ENCODE data around the gene BCL2L12. TPM values are rescaled to one million over a fixed set of nuclear protein-coding genes. Genes with fewer than 3 reads are reported as not detected.

BCL2L12 gene
- polyA plus RNA-seq, 1 of the 3 experiments (the other 2 are of a cell fraction): 27.9 TPM

DNA sequence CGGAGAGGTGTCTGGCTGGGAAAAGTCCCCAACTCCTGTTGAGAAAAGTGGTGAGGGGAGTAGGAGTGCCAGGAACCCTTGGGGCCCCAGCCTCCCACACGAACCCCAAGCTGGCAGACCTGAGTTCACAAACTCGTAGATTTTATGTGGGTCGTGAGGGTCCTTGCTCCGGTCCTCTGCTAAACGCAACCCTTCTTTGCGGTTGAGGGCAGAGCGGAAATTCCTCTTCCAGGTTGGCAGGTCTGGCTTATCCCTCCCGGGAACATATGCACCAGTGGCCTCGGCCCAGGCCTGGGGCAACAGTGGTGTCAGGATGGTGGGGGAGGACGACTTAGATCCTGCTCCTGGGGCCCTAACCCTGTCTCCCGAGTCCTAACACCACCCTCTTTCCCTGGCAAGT, 2.5 kb upstream of the BCL2L12 start:
- CTCF ChIA-PET: interaction anchor here (9.4 kb wide), 1 partner anchor 13 kb away, joined by 78 read pairs; the partner anchor contains the start of gene PRMT1
- peaks cover 25% of the 10 kb centered on the region for H3F3A ChIP-seq (replicated peaks; ENCODE audit: insufficient read depth)
- H2AFZ ChIP-seq (ENCODE audit: low read depth): no peak overlapping the region
- H3K27ac ChIP-seq (ENCODE audit: low read depth in 2 of 2, low read length in 1 of 2): no peak overlapping the region; a peak in 1 of 4 replicates
- no peak overlapping the region for H3K4me3 ChIP-seq (ENCODE audit: low read depth in 2 of 2, low read length in 1 of 2)
- POLR2A ChIA-PET: interaction anchor here (2.2 kb wide), 1 partner anchor 17 kb away, joined by 7 read pairs; no protein-coding TSS in a partner anchor
- H3K27me3 ChIP-seq (ENCODE audit: insufficient read depth): no peaks in the 10 kb centered on the region
- no peaks in the 10 kb centered on the region for H3K9me3 ChIP-seq
- H3K4me1 ChIP-seq (ENCODE audit: control insufficient read depth in 1 of 2, insufficient read depth in 2 of 2, low read depth in 1 of 2, low read length in 1 of 2): peaks cover 9 to 15% of the 10 kb centered on the region in 2 experiments; a peak in 3 of 4 replicates
- TF ChIP-seq, protein P1, sequence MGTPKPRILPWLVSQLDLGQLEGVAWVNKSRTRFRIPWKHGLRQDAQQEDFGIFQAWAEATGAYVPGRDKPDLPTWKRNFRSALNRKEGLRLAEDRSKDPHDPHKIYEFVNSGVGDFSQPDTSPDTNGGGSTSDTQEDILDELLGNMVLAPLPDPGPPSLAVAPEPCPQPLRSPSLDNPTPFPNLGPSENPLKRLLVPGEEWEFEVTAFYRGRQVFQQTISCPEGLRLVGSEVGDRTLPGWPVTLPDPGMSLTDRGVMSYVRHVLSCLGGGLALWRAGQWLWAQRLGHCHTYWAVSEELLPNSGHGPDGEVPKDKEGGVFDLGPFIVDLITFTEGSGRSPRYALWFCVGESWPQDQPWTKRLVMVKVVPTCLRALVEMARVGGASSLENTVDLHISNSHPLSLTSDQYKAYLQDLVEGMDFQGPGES (IDR thresholded peaks at IDR 0.05; ENCODE audit: low read depth, low read length): no peak
- TF ChIP-seq ELF1 (IDR thresholded peaks at IDR 0.05): no peak
- no peak for TF ChIP-seq FOXM1 (IDR thresholded peaks at IDR 0.05; ENCODE audit: low read depth)
- TF ChIP-seq GABPA (IDR thresholded peaks at IDR 0.05; ENCODE audit: low read depth): no peak
- TF ChIP-seq GATA2 (CRISPR knock-in tag; IDR thresholded peaks at IDR 0.05): no peak
- no peak for TF ChIP-seq MEF2A (IDR thresholded peaks at IDR 0.05; ENCODE audit: borderline replicate concordance, low read depth)
- no peak for TF ChIP-seq SIN3A (IDR thresholded peaks at IDR 0.05; ENCODE audit: borderline replicate concordance, low read depth, low read length)
- TF ChIP-seq EZH2phosphoT487 (IDR thresholded peaks at IDR 0.05; ENCODE audit: borderline replicate concordance, low read depth): no peak
- TF ChIP-seq TEAD4 (IDR thresholded peaks at IDR 0.05; ENCODE audit: borderline replicate concordance, insufficient read depth): no peak
- TF ChIP-seq JUND (IDR thresholded peaks at IDR 0.05): no peak
- TF ChIP-seq NFIC (IDR thresholded peaks at IDR 0.05; ENCODE audit: borderline replicate concordance): no peak
- no peak for TF ChIP-seq FOSL2 (IDR thresholded peaks at IDR 0.05; ENCODE audit: borderline replicate concordance, low read depth)
- peaks cover 19 to 37% of the 10 kb centered on the region in 2 experiments for H3K36me3 ChIP-seq (replicated peaks in 1 of 2; ENCODE audit: control insufficient read depth in 1 of 2, insufficient read depth in 2 of 2, low read length in 1 of 2)
- no peaks in the 10 kb centered on the region for H3K9me2 ChIP-seq
- 89% methylated on average over 6 of the region's 12 CpGs for WGBS (ENCODE audit: low lambda C conversion rate)
- H4K20me1 ChIP-seq (ENCODE audit: insufficient read depth): no peaks in the 10 kb centered on the region
- no peak overlapping the region for H3K4me2 ChIP-seq
- H3K9ac ChIP-seq: no peak overlapping the region
- peaks cover 30% of the 10 kb centered on the region for H3K79me2 ChIP-seq (ENCODE audit: insufficient read depth)
- no peak for DNase-seq

DNA sequence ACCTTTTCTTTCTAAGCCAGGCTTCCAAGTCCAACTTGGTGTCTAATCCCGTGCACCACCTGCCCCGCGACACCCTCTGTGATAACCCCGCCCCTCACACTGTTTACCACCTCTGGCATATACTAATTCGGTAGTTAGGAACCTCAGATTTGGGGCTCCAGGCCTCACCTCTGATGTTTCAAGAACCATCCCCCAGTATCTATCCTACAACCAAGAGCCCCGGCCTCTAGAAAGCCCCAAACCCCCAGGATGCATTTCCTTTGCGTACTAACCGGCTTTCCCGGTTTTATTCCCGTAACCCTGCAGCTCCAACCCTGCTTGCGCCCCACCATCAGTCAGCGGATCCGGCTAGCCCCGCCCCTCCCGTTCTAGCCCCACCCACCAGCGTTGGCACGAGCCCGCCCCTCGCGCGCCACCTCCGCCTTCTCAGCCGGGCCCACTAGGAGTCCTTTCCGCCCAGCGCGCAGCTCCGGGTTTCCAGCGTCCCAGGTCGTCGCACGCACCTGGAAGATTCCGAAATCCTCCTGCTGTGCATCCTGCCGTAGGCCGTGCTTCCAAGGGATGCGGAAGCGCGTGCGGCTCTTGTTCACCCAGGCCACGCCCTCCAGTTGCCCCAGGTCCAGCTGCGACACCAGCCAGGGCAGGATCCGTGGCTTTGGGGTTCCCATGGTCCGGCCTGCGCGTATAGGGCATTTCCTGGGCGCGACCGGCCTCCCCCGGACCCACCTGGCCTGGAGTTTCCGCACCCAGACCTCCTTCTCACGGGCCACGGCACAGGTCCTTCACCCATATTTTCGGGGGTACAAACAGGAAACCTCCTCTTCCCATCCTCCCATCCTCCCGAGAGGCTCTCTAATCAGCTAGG, 1.3 kb upstream of the BCL2L12 start:
- Histone ChIP-seq H3K9ac (peak overlapping the region; percentile 90), H3K27me3 (ENCODE audit: insufficient read depth) (no peaks in the 10 kb centered on the region), H3K79me2 (ENCODE audit: insufficient read depth) (peaks cover 30% of the 10 kb centered on the region), H3K4me2 (peak overlapping the region; percentile 97), H3K36me3 (replicated peaks in 1 of 2; ENCODE audit: control insufficient read depth in 1 of 2, insufficient read depth in 2 of 2, low read length in 1 of 2) (peaks cover 10 to 26% of the 10 kb centered on the region in 2 experiments), H3K9me2 (no peaks in the 10 kb centered on the region), H3K9me3 (no peaks in the 10 kb centered on the region), H3K4me3 (ENCODE audit: low read depth in 2 of 2, low read length in 1 of 2) (peak overlapping the region; percentile 73 to 97), H3F3A (replicated peaks; ENCODE audit: insufficient read depth) (peaks cover 25% of the 10 kb centered on the region), H3K27ac (ENCODE audit: low read depth in 2 of 2, low read length in 1 of 2) (peak overlapping the region; percentile 76 to 96), H3K4me1 (ENCODE audit: control insufficient read depth in 1 of 2, insufficient read depth in 2 of 2, low read depth in 1 of 2, low read length in 1 of 2) (peaks cover 9 to 15% of the 10 kb centered on the region in 2 experiments; a peak in 3 of 4 replicates), H2AFZ (ENCODE audit: low read depth) (no peak overlapping the region), H4K20me1 (ENCODE audit: insufficient read depth) (no peaks in the 10 kb centered on the region)
- ChIA-PET POLR2A (interaction anchor here (0.5 to 2.2 kb wide), 8 partner anchors 9 to 71 kb away, joined by 3 to 15 read pairs (median 4); partner anchors contain the start of genes PRMT1 and RRAS), CTCF (interaction anchor here (0.8 to 9.4 kb wide), 4 partner anchors 11 to 22 kb away, joined by 3 to 78 read pairs (median 4); partner anchors contain the start of genes PRMT1 and SCAF1)
- under 1% methylated on average over 39 of the region's 53 CpGs for WGBS (ENCODE audit: low lambda C conversion rate)
- DNase-seq: peak; percentile 95
- TF ChIP-seq NRF1 (IDR thresholded peaks at IDR 0.05; ENCODE audit: low read depth, low read length): 0 out of 2 replicates have a peak, but pooled peaks have one; percentile 14
- TF ChIP-seq ELF1 (IDR thresholded peaks at IDR 0.05): peak; percentile 49; the same call in 1 of the 2 replicates
- peak; percentile 58 for TF ChIP-seq MXI1 (IDR thresholded peaks at IDR 0.05; ENCODE audit: low read depth, low read length)
- TF ChIP-seq FOXM1 (IDR thresholded peaks at IDR 0.05; ENCODE audit: low read depth): no peak
- no peak for TF ChIP-seq GABPA (IDR thresholded peaks at IDR 0.05; ENCODE audit: low read depth)
- TF ChIP-seq MAX (IDR thresholded peaks at IDR 0.05; ENCODE audit: low read depth): peak; percentile 34; the same call in 1 of the 2 replicates
- TF ChIP-seq SIN3A (IDR thresholded peaks at IDR 0.05; ENCODE audit: borderline replicate concordance, low read depth, low read length): peak; percentile 57; the same call in 1 of the 2 replicates
- TF ChIP-seq POLR2AphosphoS5 (IDR thresholded peaks at IDR 0.05; ENCODE audit: low read depth, low read length): peak; percentile 89
